ENCODE data around the gene CIAPIN1.

CIAPIN1 gene

GRCh38 chr16:57483725-57484514 is 36.7 kb upstream of the CIAPIN1 start:
- WGBS (ENCODE audit: extremely low coverage, insufficient coverage, insufficient read length): no CpG with 5 or more reads among the region's 19 CpGs
- Histone ChIP-seq H4K8ac (ENCODE audit: low read depth, low read length) (peak overlapping the region; percentile 87), H2BK120ac (ENCODE audit: insufficient read depth, low read length, poor library complexity) (peak overlapping the region; percentile 89), H3K9me3 (ENCODE audit: insufficient read depth, low read depth, low read length) (no peaks in the 10 kb centered on the region), H3K79me1 (ENCODE audit: low read length) (peaks cover 69% of the 10 kb centered on the region), H4K91ac (ENCODE audit: low read depth, low read length) (peak overlapping the region; percentile 92), H3K79me2 (ENCODE audit: control insufficient read depth, insufficient read depth, low read length, poor library complexity) (peaks cover 60% of the 10 kb centered on the region), H3K36me3 (ENCODE audit: control insufficient read depth in 1 of 2, insufficient read depth in 2 of 2, low read length in 2 of 2) (peaks cover 49 to 58% of the 10 kb centered on the region in 2 experiments), H3K14ac (ENCODE audit: low read length) (peak overlapping the region; percentile 94), H3K27me3 (ENCODE audit: insufficient read depth, low read length) (no peaks in the 10 kb centered on the region), H3K27ac (ENCODE audit: low read depth, low read length) (peak overlapping the region; percentile 89), H3K4ac (ENCODE audit: low read depth, low read length) (peak overlapping the region; percentile 99), H3K23ac (ENCODE audit: low read length) (no peak overlapping the region), H3K9ac (ENCODE audit: low read length) (peak overlapping the region; percentile 95), H4K12ac (ENCODE audit: low read depth, low read length) (peak overlapping the region; percentile 23), H3K4me1 (ENCODE audit: control insufficient read depth in 1 of 2, insufficient read depth in 2 of 2, low read length in 2 of 2) (peaks cover 48 to 68% of the 10 kb centered on the region in 2 experiments), H2BK12ac (ENCODE audit: low read length) (peak overlapping the region; percentile 62), H3K18ac (ENCODE audit: low read length) (peak overlapping the region; percentile 75), H2AK5ac (ENCODE audit: low read length) (peak overlapping the region; percentile 80), H2AFZ (ENCODE audit: insufficient read depth, low read length, poor library complexity) (peak overlapping the region; percentile 35), H3K4me3 (ENCODE audit: low read depth, low read length) (peak overlapping the region; percentile 81), H2BK5ac (ENCODE audit: low read depth, low read length, poor library complexity) (peak overlapping the region; percentile 97), H3K4me2 (ENCODE audit: low read length) (peak overlapping the region; percentile 88)
- DNase-seq: peak; percentile 19 to 48

- Histone ChIP-seq H3K4me2 (ENCODE audit: low read length) (peak overlapping the region; percentile 88), H2AFZ (ENCODE audit: insufficient read depth, low read length, poor library complexity) (no peak overlapping the region), H3K27me3 (ENCODE audit: insufficient read depth, low read length) (no peaks in the 10 kb centered on the region), H2BK5ac (ENCODE audit: low read depth, low read length, poor library complexity) (peak overlapping the region; percentile 32), H2BK12ac (ENCODE audit: low read length) (no peak overlapping the region), H2BK120ac (ENCODE audit: insufficient read depth, low read length, poor library complexity) (no peak overlapping the region), H2AK5ac (ENCODE audit: low read length) (peak overlapping the region; percentile 18), H3K9me3 (ENCODE audit: insufficient read depth, low read depth, low read length) (no peaks in the 10 kb centered on the region), H4K91ac (ENCODE audit: low read depth, low read length) (peak overlapping the region; percentile 44), H4K12ac (ENCODE audit: low read depth, low read length) (no peak overlapping the region), H3K14ac (ENCODE audit: low read length) (peak overlapping the region; percentile 5), H3K9ac (ENCODE audit: low read length) (peak overlapping the region; percentile 8), H3K36me3 (ENCODE audit: control insufficient read depth in 1 of 2, insufficient read depth in 2 of 2, low read length in 2 of 2) (peaks cover 58 to 67% of the 10 kb centered on the region in 2 experiments), H3K4ac (ENCODE audit: low read depth, low read length) (peak overlapping the region; percentile 64), H3K27ac (ENCODE audit: low read depth, low read length) (peak overlapping the region; percentile 89), H4K8ac (ENCODE audit: low read depth, low read length) (peak overlapping the region; percentile 57), H3K79me1 (ENCODE audit: low read length) (peaks cover 77% of the 10 kb centered on the region), H3K18ac (ENCODE audit: low read length) (peak overlapping the region; percentile 23), H3K23ac (ENCODE audit: low read length) (no peak overlapping the region), H3K4me1 (ENCODE audit: control insufficient read depth in 1 of 2, insufficient read depth in 2 of 2, low read length in 2 of 2) (peaks cover 57 to 76% of the 10 kb centered on the region in 2 experiments), H3K79me2 (ENCODE audit: control insufficient read depth, insufficient read depth, low read length, poor library complexity) (peaks cover 68% of the 10 kb centered on the region), H3K4me3 (ENCODE audit: low read depth, low read length) (no peak overlapping the region)
- WGBS (ENCODE audit: extremely low coverage, insufficient coverage, insufficient read length): no CpG with 5 or more reads among the region's 14 CpGs
- DNase-seq: no peak
Observed at GRCh38 chr16:57482845-57483545, 35.8 kb upstream of the CIAPIN1 start.

- Histone ChIP-seq H3K4me2 (ENCODE audit: low read length) (no peak overlapping the region), H3K79me1 (ENCODE audit: low read length) (peaks cover 69% of the 10 kb centered on the region), H3K23ac (ENCODE audit: low read length) (no peak overlapping the region), H3K4ac (ENCODE audit: low read depth, low read length) (peak overlapping the region; percentile 89), H3K14ac (ENCODE audit: low read length) (peak overlapping the region; percentile 50), H3K18ac (ENCODE audit: low read length) (peak overlapping the region; percentile 73), H3K9ac (ENCODE audit: low read length) (no peak overlapping the region), H2BK12ac (ENCODE audit: low read length) (peak overlapping the region; percentile 12), H2BK5ac (ENCODE audit: low read depth, low read length, poor library complexity) (peak overlapping the region; percentile 59), H3K27ac (ENCODE audit: low read depth, low read length) (peak overlapping the region; percentile 70), H3K9me3 (ENCODE audit: insufficient read depth, low read depth, low read length) (peaks cover 3% of the 10 kb centered on the region), H4K91ac (ENCODE audit: low read depth, low read length) (peak overlapping the region; percentile 65), H3K4me1 (ENCODE audit: control insufficient read depth in 1 of 2, insufficient read depth in 2 of 2, low read length in 2 of 2) (peaks cover 60 to 76% of the 10 kb centered on the region in 2 experiments), H4K12ac (ENCODE audit: low read depth, low read length) (peak overlapping the region; percentile 28), H3K36me3 (ENCODE audit: control insufficient read depth in 1 of 2, insufficient read depth in 2 of 2, low read length in 2 of 2) (peaks cover 73 to 83% of the 10 kb centered on the region in 2 experiments), H2BK120ac (ENCODE audit: insufficient read depth, low read length, poor library complexity) (peak overlapping the region; percentile 1), H3K27me3 (ENCODE audit: insufficient read depth, low read length) (no peaks in the 10 kb centered on the region), H3K4me3 (ENCODE audit: low read depth, low read length) (no peak overlapping the region), H4K8ac (ENCODE audit: low read depth, low read length) (peak overlapping the region; percentile 40), H2AK5ac (ENCODE audit: low read length) (no peak overlapping the region), H3K79me2 (ENCODE audit: control insufficient read depth, insufficient read depth, low read length, poor library complexity) (peaks cover 76% of the 10 kb centered on the region), H2AFZ (ENCODE audit: insufficient read depth, low read length, poor library complexity) (no peak overlapping the region)
- DNase-seq: no peak
- no CpG with 5 or more reads among the region's 4 CpGs for WGBS (ENCODE audit: extremely low coverage, insufficient coverage, insufficient read length)
Observed at GRCh38 chr16:57481421-57481820, 34.2 kb upstream of the CIAPIN1 start.

GRCh38 chr16:57480754-57481230 is 33.6 kb upstream of the CIAPIN1 start:
- no peak overlapping the region for H2AK5ac ChIP-seq (ENCODE audit: low read length)
- H3K23ac ChIP-seq (ENCODE audit: low read length): no peak overlapping the region
- H4K8ac ChIP-seq (ENCODE audit: low read depth, low read length): peak overlapping the region; percentile 43
- H4K91ac ChIP-seq (ENCODE audit: low read depth, low read length): peak overlapping the region; percentile 65
- H2BK120ac ChIP-seq (ENCODE audit: insufficient read depth, low read length, poor library complexity): peak overlapping the region; percentile 1
- H3K4ac ChIP-seq (ENCODE audit: low read depth, low read length): peak overlapping the region; percentile 89
- H3K4me3 ChIP-seq (ENCODE audit: low read depth, low read length): no peak overlapping the region
- no peak overlapping the region for H3K9ac ChIP-seq (ENCODE audit: low read length)
- H4K12ac ChIP-seq (ENCODE audit: low read depth, low read length): peak overlapping the region; percentile 4
- peak overlapping the region; percentile 10 for H3K4me2 ChIP-seq (ENCODE audit: low read length)
- peaks cover 80 to 89% of the 10 kb centered on the region in 2 experiments for H3K36me3 ChIP-seq (ENCODE audit: control insufficient read depth in 1 of 2, insufficient read depth in 2 of 2, low read length in 2 of 2)
- H3K4me1 ChIP-seq (ENCODE audit: control insufficient read depth in 1 of 2, insufficient read depth in 2 of 2, low read length in 2 of 2): peaks cover 66 to 82% of the 10 kb centered on the region in 2 experiments
- peak overlapping the region; percentile 73 for H2BK5ac ChIP-seq (ENCODE audit: low read depth, low read length, poor library complexity)
- no peak for DNase-seq
- H2AFZ ChIP-seq (ENCODE audit: insufficient read depth, low read length, poor library complexity): no peak overlapping the region
- WGBS (ENCODE audit: extremely low coverage, insufficient coverage, insufficient read length): no CpG with 5 or more reads among the region's 6 CpGs
- peak overlapping the region; percentile 50 for H3K14ac ChIP-seq (ENCODE audit: low read length)
- peak overlapping the region; percentile 70 for H3K27ac ChIP-seq (ENCODE audit: low read depth, low read length)
- peaks cover 67% of the 10 kb centered on the region for H3K79me1 ChIP-seq (ENCODE audit: low read length)
- H3K79me2 ChIP-seq (ENCODE audit: control insufficient read depth, insufficient read depth, low read length, poor library complexity): peaks cover 72% of the 10 kb centered on the region
- peak overlapping the region; percentile 50 for H2BK12ac ChIP-seq (ENCODE audit: low read length)
- H3K18ac ChIP-seq (ENCODE audit: low read length): peak overlapping the region; percentile 73
- H3K27me3 ChIP-seq (ENCODE audit: insufficient read depth, low read length): no peaks in the 10 kb centered on the region
- H3K9me3 ChIP-seq (ENCODE audit: insufficient read depth, low read depth, low read length): peaks cover 3% of the 10 kb centered on the region
